Panc1 (cell line): ENCODE data around the gene OTOG.

Experiments used
- SIN3A ChIP-seq: IDR thresholded peaks from 2 replicates; pipeline ENCODE4 v1.6.1; 2012; ENCODE audit warnings: low read depth, mild to moderate bottlenecking, low read length, moderate library complexity, borderline replicate concordance; ENCODE audit not compliant: insufficient read depth
- TCF7L2 ChIP-seq: IDR thresholded peaks from 2 replicates; pipeline ENCODE4 v1.6.1; 2011; ENCODE audit warnings: mild to moderate bottlenecking, low read depth, low read length, inconsistent platforms

- TF ChIP-seq TCF7L2: no peak
- TF ChIP-seq SIN3A: no peak
These were observed 64.0 kb downstream of the OTOG start for GRCh38 chr11:17611049-17611448.
